GM12878 (cell line): ENCODE measurements around the gene ADGRL3. TPM values are rescaled to one million over a fixed set of nuclear protein-coding genes. Genes with fewer than 3 reads are reported as not detected.

Source experiments
- ATAC-seq: fragments of 200-7000 bp; cut with Tn5 transposase; 3 replicates; pipeline ENCODE4 v1.9.1; 2020; ENCODE audit warnings: mild to moderate bottlenecking, moderate library complexity
- BruUV-seq: library from RNA; stranded (reverse); fragments of 400-500 nt; replicated peaks from 2 replicates; lab custom pipeline; 2021; lab: Mats Ljungman, UMichigan
- CTCF ChIA-PET: fragments of 300-600 bp; sonication (Branson Sonifier 250); formaldehyde crosslinking; extraction: SDS; loops from one replicate; lab custom pipeline; 2021; ENCODE audit warnings: inconsistent platforms; lab: Yijun Ruan, JAX
- POLR2A ChIA-PET: fragments of 350-600 bp; formaldehyde crosslinking; extraction: SDS; loops from one replicate; lab custom pipeline; 2021; ENCODE audit warnings: inconsistent platforms; lab: Charles Lee
- RAD21 ChIA-PET: fragments of 300-600 bp; sonication (Branson Sonifier 250); formaldehyde crosslinking; loops from one replicate; lab custom pipeline; 2023; ENCODE audit warnings: antibody characterized with exemption; ENCODE audit not compliant: unreplicated experiment; lab: Charles Lee
- SMC1A ChIA-PET: fragments of 300-600 bp; sonication (Branson Sonifier 250); formaldehyde crosslinking; loops from one replicate; lab custom pipeline; 2023; ENCODE audit not compliant: unreplicated experiment, uncharacterized antibody; lab: Charles Lee
- DNase-seq: peaks from one replicate; pipeline ENCODE4 v3.0.0-alpha.2; 2011; ENCODE audit warnings: low read depth, low spot score
- FAIRE-seq: peaks from 3 replicates; lab custom pipeline; 2011; peaks lifted over from hg19 to GRCh38; lab: Jason Lieb, UNC
- H2AFZ ChIP-seq: 2 replicates; pipeline ENCODE4 v1.6.0; 2011; ENCODE audit warnings: low read depth, low read length, control low read depth; ENCODE audit not compliant: control insufficient read depth
- H3K27ac ChIP-seq: 2 replicates; pipeline ENCODE4 v1.5.1; 2011; ENCODE audit warnings: control low read depth; ENCODE audit not compliant: control insufficient read depth, insufficient read depth
- H3K27me3 ChIP-seq, 2 experiments: replicated peaks in 1 of 2; 2 replicates each; pipeline versions ENCODE4 v1.6.0 to v1.6.1; 2011; ENCODE audit warnings: low read length in 1 of 2; ENCODE audit not compliant: control insufficient read depth in 2 of 2, insufficient read depth in 2 of 2
- H3K36me3 ChIP-seq, 2 experiments: 2 replicates each; pipeline ENCODE4 v1.5.1; 2011; ENCODE audit warnings: low read length in 1 of 2; ENCODE audit not compliant: control insufficient read depth in 2 of 2, insufficient read depth in 2 of 2
- H3K4me1 ChIP-seq: 2 replicates; pipeline ENCODE4 v1.6.1; 2011; ENCODE audit warnings: mild to moderate bottlenecking, low read length, moderate library complexity, mixed read lengths; ENCODE audit not compliant: control insufficient read depth, insufficient read depth
- H3K4me2 ChIP-seq: 2 replicates; pipeline ENCODE4 v1.6.0; 2011; ENCODE audit warnings: control low read depth; ENCODE audit not compliant: control insufficient read depth, insufficient read depth
- H3K4me3 ChIP-seq: fragments of 200-600 bp; sonication (generic); 2 replicates; pipeline ENCODE4 v1.5.1; 2016
- H3K79me2 ChIP-seq: 2 replicates; pipeline ENCODE4 v1.6.0; 2011; ENCODE audit warnings: low read length; ENCODE audit not compliant: control insufficient read depth, insufficient read depth
- H3K9ac ChIP-seq: 2 replicates; pipeline ENCODE4 v1.8.0; 2011; ENCODE audit warnings: low read length, control low read depth, mixed read lengths; ENCODE audit not compliant: control insufficient read depth, insufficient read depth
- H3K9me3 ChIP-seq: replicated peaks from 3 replicates; pipeline ENCODE4 v1.5.1; 2011; ENCODE audit warnings: mild to moderate bottlenecking, low read length; ENCODE audit not compliant: control insufficient read depth, insufficient read depth
- H4K20me1 ChIP-seq: 2 replicates; pipeline ENCODE4 v1.6.0; 2011; ENCODE audit not compliant: control insufficient read depth, insufficient read depth
- CHD2 ChIP-seq: IDR thresholded peaks from 2 replicates; pipeline ENCODE4 v1.6.1; 2011; ENCODE audit warnings: low read depth, low read length, improper control_type of control experiment, borderline replicate concordance
- CREB1 ChIP-seq: IDR thresholded peaks from 2 replicates; pipeline ENCODE4 v1.6.1; 2012; ENCODE audit warnings: low read depth, mild to moderate bottlenecking, inconsistent platforms
- EGR1 ChIP-seq, 2 experiments: IDR thresholded peaks; 1 replicate in 1 of 2; 2 replicates in 1 of 2; pipeline ENCODE4 v1.6.1; 2011 to 2012; ENCODE audit warnings: low read depth in 2 of 2, low read length in 2 of 2, borderline replicate concordance in 1 of 2, mild to moderate bottlenecking in 1 of 2, moderate library complexity in 1 of 2
- EP300 ChIP-seq, 2 experiments: fragments of 150-350 bp in 1 of 2; IDR thresholded peaks; 2 replicates each; pipeline ENCODE4 v1.6.1; 2011 to 2012; ENCODE audit warnings: low read depth in 2 of 2, low read length in 2 of 2, borderline replicate concordance in 1 of 2, improper control_type of control experiment in 1 of 2, inconsistent platforms in 1 of 2; ENCODE audit not compliant: control insufficient read depth in 1 of 2
- LARP7 ChIP-seq: fragments of 450-650 bp; IDR thresholded peaks from 2 replicates; pipeline ENCODE4 v1.6.1; 2017; ENCODE audit warnings: mild to moderate bottlenecking
- MYB ChIP-seq: fragments of 150-350 bp; IDR thresholded peaks from 2 replicates; pipeline ENCODE4 v1.6.1; 2014; ENCODE audit warnings: mild to moderate bottlenecking, low read depth, low read length, borderline replicate concordance
- POLR2A ChIP-seq: IDR thresholded peaks from 2 replicates; pipeline ENCODE4 v1.6.1; 2011; ENCODE audit warnings: low read depth, mild to moderate bottlenecking, low read length
- RCOR1 ChIP-seq: conservative IDR thresholded peaks from 2 replicates; pipeline ENCODE4 v1.6.1; 2012; ENCODE audit warnings: low read depth, low read length, improper control_type of control experiment
- REST ChIP-seq: IDR thresholded peaks from 2 replicates; pipeline ENCODE4 v1.6.1; 2012; ENCODE audit warnings: mild to moderate bottlenecking, low read depth, low read length
- SP1 ChIP-seq: IDR thresholded peaks from one replicate; pipeline ENCODE4 v1.6.1; 2011; ENCODE audit warnings: low read depth, low read length
- SREBF1 ChIP-seq: IDR thresholded peaks from 2 replicates; pipeline ENCODE4 v1.6.1; 2012; ENCODE audit warnings: mild to moderate bottlenecking, low read length
- ZNF207 ChIP-seq: fragments of 450-650 bp; IDR thresholded peaks from 2 replicates; pipeline ENCODE4 v1.6.1; 2014; ENCODE audit warnings: antibody characterized with exemption, mild to moderate bottlenecking, borderline replicate concordance
- ZNF384 ChIP-seq: IDR thresholded peaks from 2 replicates; pipeline ENCODE4 v1.6.1; 2012; ENCODE audit warnings: low read depth, mild to moderate bottlenecking, low read length, improper control_type of control experiment, borderline replicate concordance
- WGBS: methylation state at CpG from one replicate; pipeline ENCODE4 v1.1.6; 2016; ENCODE audit warnings: low lambda C conversion rate; ENCODE audit not compliant: insufficient replicate concordance, insufficient coverage; ENCODE audit errors: missing lambda C conversion rate; 5-methylcytosine and 5-hydroxymethylcytosine counted together
- in situ Hi-C: fragments of 300-500 bp; cut with MboI; formaldehyde crosslinking; loops from 9 replicates; pipeline ENCODE4 v1.14.3; 2018; ENCODE audit warnings: mixed read lengths
- intact Hi-C: fragments of 100-400 bp; cut with micrococcal nuclease; formaldehyde crosslinking; loops from one replicate; pipeline ENCODE4 v1.14.2; 2022; ENCODE audit not compliant: unreplicated experiment
- polyA plus RNA-seq, 11 experiments: library from polyadenylated mRNA; depleted of rRNA in 4 of 11; unstranded in 6 of 11; stranded (reverse) in 5 of 11; fragments of >200 nt; fragmentation: Nextera tagmentation in 4 of 11; fragmentation: Illumina TruSeq in 1 of 11; extraction: Ambion mirVana in 4 of 11; extraction: Trizol in 1 of 11; gene quantifications; 1 replicate in 1 of 11; 2 replicates in 10 of 11; pipeline versions ENCODE4 v1.2.1 to v1.2.3, GENCODE V29; 2011 to 2016; ENCODE audit warnings: inconsistent platforms in 2 of 11, missing spikeins in 2 of 11, low read depth in 1 of 11
- total RNA-seq, 4 experiments: library from RNA; depleted of rRNA in 3 of 4; stranded (reverse); fragments of >200 nt in 3 of 4; fragmentation: Illumina TruSeq in 1 of 4; extraction: Trizol in 1 of 4; gene quantifications; 2 replicates each; pipeline versions ENCODE4 v1.2.1 to v1.2.3, GENCODE V29; 2013 to 2021
- TF ChIP-seq, protein P1 (sequence below): IDR thresholded peaks from 2 replicates; pipeline ENCODE4 v1.6.1; 2012; ENCODE audit warnings: low read length, inconsistent platforms

Gene ADGRL3
- total and polyA plus RNA-seq, 10 of the 15 experiments (the other 5 are each of a cell fraction or from before 2014, with no cell fraction given): 1.1 TPM; not detected in 9

DNA sequence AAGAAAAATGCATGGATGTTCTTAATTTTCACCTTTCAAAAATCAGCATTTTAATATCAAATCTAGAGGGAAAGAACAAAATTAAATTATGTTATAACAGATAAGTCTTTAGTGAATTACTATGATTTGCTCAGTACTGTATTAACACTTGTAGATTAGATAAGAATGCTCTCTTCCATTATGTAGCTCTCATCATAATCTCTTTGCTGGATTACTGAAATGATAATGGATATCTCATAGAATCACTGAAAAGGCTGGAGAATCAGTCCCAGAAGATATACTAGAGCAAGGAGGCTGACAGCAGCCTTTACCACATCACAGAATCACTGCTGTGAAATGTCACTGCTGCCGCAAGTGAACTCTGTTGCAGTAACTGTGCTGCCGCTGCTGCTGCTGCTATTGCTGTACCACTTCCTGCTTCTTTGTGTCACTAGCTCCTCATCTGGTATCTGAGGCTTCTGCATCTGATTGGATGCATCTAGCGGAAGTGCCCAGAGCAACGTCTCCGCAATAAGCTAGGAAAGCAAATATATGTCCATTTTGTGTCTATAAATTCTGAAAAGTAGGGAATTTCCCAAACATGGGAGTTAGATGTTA is 738.2 kb downstream of the ADGRL3 start (continued):
- TF ChIP-seq REST (no peak), EP300 (IDR thresholded peaks at IDR 0.05; ENCODE audit: borderline replicate concordance in 1 of 2, control insufficient read depth in 1 of 2, low read depth in 2 of 2, low read length in 2 of 2) (no peak), LARP7 (no peak), ZNF384 (no peak), EGR1 (IDR thresholded peaks at IDR 0.05; ENCODE audit: borderline replicate concordance in 1 of 2, low read depth in 2 of 2, low read length in 2 of 2) (no peak)

- FAIRE-seq (no peak), DNase-seq (no peak), ATAC-seq (no peak)
- Histone ChIP-seq H3K36me3 (no peaks in the 10 kb centered on the region), H3K9me3 (no peaks in the 10 kb centered on the region), H2AFZ (no peak overlapping the region), H3K4me2 (no peak overlapping the region), H3K9ac (no peak overlapping the region), H3K4me3 (no peak overlapping the region), H3K4me1 (no peaks in the 10 kb centered on the region), H4K20me1 (no peaks in the 10 kb centered on the region), H3K79me2 (no peaks in the 10 kb centered on the region), H3K27ac (no peak overlapping the region), H3K27me3 (no peaks in the 10 kb centered on the region)
- POLR2A ChIA-PET: no interaction called here
- WGBS: 56% methylated on average over 2 of the region's 2 CpGs
- CTCF ChIA-PET: interaction anchor here (1.8 to 2.7 kb wide), 2 partner anchors 9 to 16 kb away, joined by 3 to 8 read pairs; no protein-coding TSS in a partner anchor
- intact Hi-C loops (no loop called here), in situ Hi-C loops (no loop called here)
- BruUV-seq: no TSS peak
- RAD21 ChIA-PET: interaction anchor here (1.1 kb wide), 1 partner anchor 32 kb away, joined by 3 read pairs; no protein-coding TSS in a partner anchor
- SMC1A ChIA-PET: interaction anchor here (0.8 to 2.1 kb wide), 4 partner anchors 19 to 206 kb away, joined by 3 to 6 read pairs (median 4); no protein-coding TSS in a partner anchor
- TF ChIP-seq ZNF384: no peak
- TF ChIP-seq, protein P1, sequence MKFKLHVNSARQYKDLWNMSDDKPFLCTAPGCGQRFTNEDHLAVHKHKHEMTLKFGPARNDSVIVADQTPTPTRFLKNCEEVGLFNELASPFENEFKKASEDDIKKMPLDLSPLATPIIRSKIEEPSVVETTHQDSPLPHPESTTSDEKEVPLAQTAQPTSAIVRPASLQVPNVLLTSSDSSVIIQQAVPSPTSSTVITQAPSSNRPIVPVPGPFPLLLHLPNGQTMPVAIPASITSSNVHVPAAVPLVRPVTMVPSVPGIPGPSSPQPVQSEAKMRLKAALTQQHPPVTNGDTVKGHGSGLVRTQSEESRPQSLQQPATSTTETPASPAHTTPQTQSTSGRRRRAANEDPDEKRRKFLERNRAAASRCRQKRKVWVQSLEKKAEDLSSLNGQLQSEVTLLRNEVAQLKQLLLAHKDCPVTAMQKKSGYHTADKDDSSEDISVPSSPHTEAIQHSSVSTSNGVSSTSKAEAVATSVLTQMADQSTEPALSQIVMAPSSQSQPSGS: no peak
- no peak for TF ChIP-seq CREB1
- TF ChIP-seq REST: no peak
- TF ChIP-seq SP1: no peak
- no peak for TF ChIP-seq CHD2
- no peak for TF ChIP-seq SREBF1
- TF ChIP-seq MYB: no peak
- no peak for TF ChIP-seq RCOR1
- TF ChIP-seq ZNF207: no peak
- TF ChIP-seq POLR2A: no peak
Observed at GRCh38 chr4:61950625-61951024, 750.5 kb downstream of the ADGRL3 start.
